B cell (primary cell): ENCODE data around the gene NT5DC3. TPM values are rescaled to one million over a fixed set of nuclear protein-coding genes. Genes with fewer than 3 reads are reported as not detected.

Experiments used
- ATAC-seq: fragments of 200-7000 bp; cut with Tn5 transposase; one replicate; pipeline ENCODE4 v1.10.0; 2021; ENCODE audit warnings: low read depth, mild to moderate bottlenecking, moderate number of reproducible peaks, moderate library complexity
- CTCF ChIA-PET: fragments of 350-600 bp; sonication (Branson Sonifier 250); formaldehyde crosslinking; loops from one replicate; lab custom pipeline; 2021; ENCODE audit warnings: antibody characterized with exemption, inconsistent platforms; lab: Charles Lee
- POLR2A ChIA-PET: fragments of 350-600 bp; sonication (Branson Sonifier 250); formaldehyde crosslinking; loops from one replicate; lab custom pipeline; 2021; ENCODE audit warnings: antibody characterized with exemption; lab: Charles Lee
- DNase-seq: peaks from one replicate; pipeline ENCODE4 v3.0.0; 2013
- H2AFZ ChIP-seq: 2 replicates; pipeline ENCODE4 v1.6.1; 2012; ENCODE audit warnings: mild to moderate bottlenecking, low read depth, low read length; ENCODE audit not compliant: insufficient read depth, poor library complexity, severe bottlenecking
- H3K27ac ChIP-seq, 2 donors: 1 replicate in 1 of 2; 2 replicates in 1 of 2; pipeline ENCODE4 v1.5.1; 2012 to 2013; ENCODE audit warnings: low read length in 2 of 2, mild to moderate bottlenecking in 2 of 2, moderate library complexity in 1 of 2
- H3K27me3 ChIP-seq, 4 experiments: fragments of 200-600 bp in 1 of 4; sonication (generic) in 1 of 4; replicated peaks in 1 of 4; 1 replicate in 2 of 4; 2 replicates in 2 of 4; pipeline versions ENCODE4 v1.6.1 to v1.7.0; 2013 to 2016; ENCODE audit warnings: low read length in 3 of 4, mild to moderate bottlenecking in 2 of 4, mixed read lengths in 1 of 4, moderate library complexity in 1 of 4; ENCODE audit not compliant: insufficient read depth in 4 of 4, control insufficient read depth in 3 of 4; ENCODE audit errors: control extremely low read depth in 1 of 4
- H3K36me3 ChIP-seq, 2 experiments: replicated peaks in 1 of 2; 1 replicate in 1 of 2; 2 replicates in 1 of 2; pipeline versions ENCODE4 v1.6.1 to v1.7.1; 2013; ENCODE audit warnings: low read length in 1 of 2; ENCODE audit not compliant: insufficient read depth in 2 of 2, control insufficient read depth in 1 of 2; ENCODE audit errors: control extremely low read depth in 1 of 2, extremely low read depth in 1 of 2
- H3K4me1 ChIP-seq, 2 donors: fragments of 200-600 bp in 1 of 2; sonication (generic) in 1 of 2; 1 replicate in 1 of 2; 2 replicates in 1 of 2; pipeline versions ENCODE4 v1.5.1 to v1.6.1; 2013 to 2017; ENCODE audit warnings: low read length in 2 of 2; ENCODE audit not compliant: control insufficient read depth in 2 of 2, insufficient read depth in 2 of 2
- H3K4me2 ChIP-seq: replicated peaks from 2 replicates; pipeline ENCODE3; 2012; ENCODE audit warnings: mild to moderate bottlenecking, low read depth, low read length; ENCODE audit not compliant: poor library complexity, severe bottlenecking
- H3K4me3 ChIP-seq, 5 experiments: fragments of 200-600 bp in 1 of 5; sonication (generic) in 1 of 5; 1 replicate in 3 of 5; 2 replicates in 2 of 5; pipeline versions ENCODE4 v1.5.1 to v1.7.0; 2011 to 2016; ENCODE audit warnings: low read length in 4 of 5, mild to moderate bottlenecking in 4 of 5, low read depth in 2 of 5, control low read depth in 1 of 5, moderate library complexity in 1 of 5; ENCODE audit not compliant: insufficient read depth in 1 of 5; ENCODE audit errors: control extremely low read depth in 1 of 5, extremely low read depth in 1 of 5
- H3K79me2 ChIP-seq: fragments of 200-600 bp; sonication (generic); one replicate; pipeline ENCODE4 v1.6.0; 2016; ENCODE audit warnings: low read length; ENCODE audit not compliant: control insufficient read depth, insufficient read depth
- H3K9ac ChIP-seq: fragments of 200-600 bp; sonication (generic); 2 replicates; pipeline ENCODE4 v1.6.1; 2017; ENCODE audit warnings: mild to moderate bottlenecking, low read length, moderate library complexity
- H3K9me3 ChIP-seq, 3 donors: one replicate each; pipeline versions ENCODE4 v1.6.1 to v1.7.1; 2013; ENCODE audit warnings: low read length in 2 of 3; ENCODE audit not compliant: control insufficient read depth in 2 of 3, insufficient read depth in 1 of 3; ENCODE audit errors: control extremely low read depth in 1 of 3
- H4K20me1 ChIP-seq: 2 replicates; pipeline ENCODE4 v1.6.0; 2012; ENCODE audit warnings: mild to moderate bottlenecking, low read length; ENCODE audit not compliant: insufficient read depth, control insufficient read depth, poor library complexity, severe bottlenecking
- H3K27ac Mint-ChIP-seq: one replicate; pipeline ENCODE4 v1.8.0; 2021; ENCODE audit warnings: mixed read lengths
- H3K27me3 Mint-ChIP-seq: one replicate; pipeline ENCODE4 v1.8.0; 2021; ENCODE audit warnings: mixed read lengths
- H3K4me1 Mint-ChIP-seq: one replicate; pipeline ENCODE4 v1.8.0; 2021; ENCODE audit warnings: mixed read lengths
- H3K4me3 Mint-ChIP-seq: one replicate; pipeline ENCODE4 v1.8.0; 2021; ENCODE audit warnings: mixed read lengths
- H3K9me3 Mint-ChIP-seq: one replicate; pipeline ENCODE4 v1.8.0; 2022; ENCODE audit warnings: mixed read lengths; ENCODE audit not compliant: insufficient read depth
- EZH2 ChIP-seq: IDR thresholded peaks from 2 replicates; pipeline ENCODE4 v1.6.1; 2012; ENCODE audit warnings: borderline replicate concordance, low read depth, mild to moderate bottlenecking, moderate library complexity, low read length; ENCODE audit not compliant: insufficient read depth, poor library complexity, severe bottlenecking
- WGBS: methylation state at CpG from one replicate; pipeline ENCODE4 v1.1.5; 2013; ENCODE audit warnings: missing lambda C conversion rate; ENCODE audit not compliant: insufficient coverage; 5-methylcytosine and 5-hydroxymethylcytosine counted together
- intact Hi-C: fragments of 100-400 bp; cut with micrococcal nuclease; formaldehyde crosslinking; loops from one replicate; pipeline ENCODE4 v1.10.0; 2022
- polyA plus RNA-seq: library from polyadenylated mRNA; depleted of rRNA; stranded (reverse); fragments of >200 nt; gene quantifications from 2 replicates; pipeline ENCODE4 v1.2.3, GENCODE V29; 2012
- total RNA-seq, 2 donors: library from RNA; stranded (reverse); fragments of 120-200 nt in 1 of 2; gene quantifications; 1 replicate in 1 of 2; 2 replicates in 1 of 2; pipeline versions ENCODE4 v1.2.3 to v1.2.4, GENCODE V29; 2013 to 2022
- TF ChIP-seq, protein P1 (sequence below): fragments of 200-600 bp; IDR thresholded peaks from one replicate; pipeline ENCODE4 v1.8.0; 2022; ENCODE audit warnings: antibody characterized with exemption, mild to moderate bottlenecking

The NT5DC3 gene
- total and polyA plus RNA-seq, 2 donors (not counting 1 experiment from before 2014, with no cell fraction given) = 4.4 to 10.6 TPM

- H3K79me2 ChIP-seq = no peaks in the 10 kb centered on the region
- H3K4me1 ChIP-seq = no peaks in the 10 kb centered on the region
- no peaks in the 10 kb centered on the region for H3K9me3 ChIP-seq
- 97% methylated on average over 4 of the region's 4 CpGs for WGBS
- H3K4me1 Mint-ChIP-seq = no peaks in the 10 kb centered on the region
- DNase-seq (no peak), ATAC-seq (no peak)
- H4K20me1 ChIP-seq = no peaks in the 10 kb centered on the region
- no peaks in the 10 kb centered on the region for H3K36me3 ChIP-seq
- TF ChIP-seq, protein P1, sequence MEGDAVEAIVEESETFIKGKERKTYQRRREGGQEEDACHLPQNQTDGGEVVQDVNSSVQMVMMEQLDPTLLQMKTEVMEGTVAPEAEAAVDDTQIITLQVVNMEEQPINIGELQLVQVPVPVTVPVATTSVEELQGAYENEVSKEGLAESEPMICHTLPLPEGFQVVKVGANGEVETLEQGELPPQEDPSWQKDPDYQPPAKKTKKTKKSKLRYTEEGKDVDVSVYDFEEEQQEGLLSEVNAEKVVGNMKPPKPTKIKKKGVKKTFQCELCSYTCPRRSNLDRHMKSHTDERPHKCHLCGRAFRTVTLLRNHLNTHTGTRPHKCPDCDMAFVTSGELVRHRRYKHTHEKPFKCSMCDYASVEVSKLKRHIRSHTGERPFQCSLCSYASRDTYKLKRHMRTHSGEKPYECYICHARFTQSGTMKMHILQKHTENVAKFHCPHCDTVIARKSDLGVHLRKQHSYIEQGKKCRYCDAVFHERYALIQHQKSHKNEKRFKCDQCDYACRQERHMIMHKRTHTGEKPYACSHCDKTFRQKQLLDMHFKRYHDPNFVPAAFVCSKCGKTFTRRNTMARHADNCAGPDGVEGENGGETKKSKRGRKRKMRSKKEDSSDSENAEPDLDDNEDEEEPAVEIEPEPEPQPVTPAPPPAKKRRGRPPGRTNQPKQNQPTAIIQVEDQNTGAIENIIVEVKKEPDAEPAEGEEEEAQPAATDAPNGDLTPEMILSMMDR = no peak
- no peak for TF ChIP-seq EZH2
- H3K4me3 Mint-ChIP-seq = no peak overlapping the region
- no peak overlapping the region for H2AFZ ChIP-seq
- H3K9me3 Mint-ChIP-seq = no peaks in the 10 kb centered on the region
- intact Hi-C loops = no loop called here
- H3K27me3 ChIP-seq = no peaks in the 10 kb centered on the region
- H3K4me3 ChIP-seq = no peak overlapping the region
- no peak overlapping the region for H3K27ac Mint-ChIP-seq
- H3K4me2 ChIP-seq = no peak overlapping the region
- H3K27ac ChIP-seq = no peak overlapping the region
- ChIA-PET CTCF (no interaction called here), POLR2A (no interaction called here)
- no peaks in the 10 kb centered on the region for H3K27me3 Mint-ChIP-seq
- H3K9ac ChIP-seq = no peak overlapping the region
Observed at GRCh38 chr12:103848917-103849491, 8.0 kb upstream of the NT5DC3 start.

GRCh38 chr12:103848143-103848542, 7.1 kb upstream of the NT5DC3 start:
- Mint-ChIP-seq H3K27ac (no peak overlapping the region), H3K4me3 (no peak overlapping the region), H3K4me1 (no peaks in the 10 kb centered on the region), H3K9me3 (no peaks in the 10 kb centered on the region), H3K27me3 (no peaks in the 10 kb centered on the region)
- H3K4me1 ChIP-seq = no peaks in the 10 kb centered on the region
- no peaks in the 10 kb centered on the region for H3K9me3 ChIP-seq
- no peak overlapping the region for H3K4me3 ChIP-seq
- no peak overlapping the region for H3K27ac ChIP-seq
- DNase-seq (no peak), ATAC-seq (no peak)
- ChIA-PET POLR2A (no interaction called here), CTCF (interaction anchor here (0.6 kb wide), 1 partner anchor 77 kb away, joined by 3 read pairs; no protein-coding TSS in a partner anchor)
- H3K9ac ChIP-seq = no peak overlapping the region
- no peaks in the 10 kb centered on the region for H3K79me2 ChIP-seq
- no peaks in the 10 kb centered on the region for H3K36me3 ChIP-seq
- intact Hi-C loops = no loop called here
- TF ChIP-seq, protein P1 = no peak
- no peak for TF ChIP-seq EZH2
- no peak overlapping the region for H2AFZ ChIP-seq
- WGBS = 88% methylated on average over 2 of the region's 3 CpGs
- H4K20me1 ChIP-seq = no peaks in the 10 kb centered on the region
- no peaks in the 10 kb centered on the region for H3K27me3 ChIP-seq
- H3K4me2 ChIP-seq = no peak overlapping the region
